ENCODE data around the gene ZNF550.
"Not testable (repeated sequence)": the region's sequence is repeated elsewhere in the genome, so short reads cannot be mapped to it uniquely, and the experiment has no call there.

GRCh38 chr19:57499332-57499679, 60.4 kb downstream of the ZNF550 start:
- TF ChIP-seq EP300 (IDR thresholded peaks at IDR 0.05); CTCF (IDR thresholded peaks at IDR 0.05); POLR2A (IDR thresholded peaks at IDR 0.05; ENCODE audit: low read depth); POLR2AphosphoS5 (IDR thresholded peaks at IDR 0.05): not testable (repeated sequence)

Data from esophagus muscularis mucosa (tissue), 4 donors.